ENCODE measurements around the gene TRIM15.
"Not testable (repeated sequence)": the region's sequence is repeated elsewhere in the genome, so short reads cannot be mapped to it uniquely, and the experiment has no call there.

Gene TRIM15

GRCh38 chr6:30163090-30163917 is at the start of gene TRIM15:
Gene TRIM15 (plus strand): TSS chr6:30163546. CDS start chr6:30163685, 139 bp downstream.
- Histone ChIP-seq H3K27me3 (peaks cover 0 to 26% of the 10 kb centered on the region in 2 donors), H3K27ac (no peak within 1 kb of the TSS), H3K36me3 (no peaks in the 10 kb centered on the region), H3K4me3 (no peak within 1 kb of the TSS), H3K4me1 (no peaks in the 10 kb centered on the region), H3K9me3 (no peaks in the 10 kb centered on the region)
- DNase-seq, result no peak
- intact Hi-C loops (cut with DNase I; ENCODE audit: low total_unique reads), result no loop called here
- TF ChIP-seq CTCF (IDR thresholded peaks at IDR 0.05), result no peak

- intact Hi-C loops (cut with DNase I; ENCODE audit: low total_unique reads), result no loop called here
- no peak overlapping the region for H3K27ac ChIP-seq
- no peaks in the 10 kb centered on the region for H3K9me3 ChIP-seq
- H3K4me1 ChIP-seq, result no peaks in the 10 kb centered on the region
- DNase-seq, result no peak
- H3K4me3 ChIP-seq, result no peak overlapping the region
- H3K27me3 ChIP-seq, result peaks cover 0 to 39% of the 10 kb centered on the region in 2 donors
- no peak for TF ChIP-seq CTCF (IDR thresholded peaks at IDR 0.05)
- no peaks in the 10 kb centered on the region for H3K36me3 ChIP-seq
These were observed 49.5 kb upstream of the TRIM15 start for GRCh38 chr6:30113841-30114240.

GRCh38 chr6:30116724-30117123 is 46.6 kb upstream of the TRIM15 start:
- Histone ChIP-seq H3K9me3 (no peaks in the 10 kb centered on the region), H3K36me3 (no peaks in the 10 kb centered on the region), H3K4me1 (no peaks in the 10 kb centered on the region), H3K4me3 (no peak overlapping the region), H3K27ac (no peak overlapping the region), H3K27me3 (peaks cover 0 to 25% of the 10 kb centered on the region in 2 donors)
- no peak for DNase-seq
- intact Hi-C loops (cut with DNase I; ENCODE audit: low total_unique reads), result no loop called here
- no peak for TF ChIP-seq CTCF (IDR thresholded peaks at IDR 0.05)

- H3K27ac ChIP-seq; intact Hi-C loops (cut with DNase I; ENCODE audit: low total_unique reads): not testable (repeated sequence)
These were observed 44.7 kb upstream of the TRIM15 start for GRCh38 chr6:30118691-30119090.

GRCh38 chr6:30121446-30122366 is 41.6 kb upstream of the TRIM15 start:
- Histone ChIP-seq H3K36me3 (no peaks in the 10 kb centered on the region), H3K9me3 (no peaks in the 10 kb centered on the region), H3K27ac (no peak overlapping the region), H3K4me1 (no peaks in the 10 kb centered on the region), H3K4me3 (no peak overlapping the region), H3K27me3 (peaks cover 0 to 34% of the 10 kb centered on the region in 2 donors)
- DNase-seq, result no peak
- no peak for TF ChIP-seq CTCF (IDR thresholded peaks at IDR 0.05)
- intact Hi-C loops (cut with DNase I; ENCODE audit: low total_unique reads), result no loop called here

More at GRCh38 chr6:30118691-30119090, 44.7 kb upstream of the TRIM15 start:
- H3K4me3 ChIP-seq, DNase-seq, H3K9me3 ChIP-seq, H3K36me3 ChIP-seq, H3K4me1 ChIP-seq: not testable (repeated sequence)
- peaks cover 0 to 27% of the 10 kb centered on the region in 2 donors for H3K27me3 ChIP-seq

GRCh38 chr6:30122515-30122914 is 40.8 kb upstream of the TRIM15 start:
- Histone ChIP-seq H3K4me1 (peaks cover 0 to 5% (median 2%) of the 10 kb centered on the region in 4 donors), H3K9me3 (no peaks in the 10 kb centered on the region), H3K4me3 (no peak overlapping the region), H3K36me3 (no peaks in the 10 kb centered on the region), H3K27ac (no peak overlapping the region), H3K27me3 (peaks cover 0 to 38% of the 10 kb centered on the region in 2 donors)
- no peak for DNase-seq
- TF ChIP-seq CTCF (IDR thresholded peaks at IDR 0.05), result no peak
- intact Hi-C loops (cut with DNase I; ENCODE audit: low total_unique reads), result no loop called here
